GM19193 (cell line): ENCODE results near the gene SAA4.

Experiments
- POLR2A ChIP-seq: IDR thresholded peaks from 4 replicates; pipeline ENCODE4 v1.6.1; 2011; ENCODE audit not compliant: insufficient read depth, insufficient read length; ENCODE audit errors: extremely low read depth

Gene SAA4

GRCh38 chr11:18236664-18237356 lies at the start of gene SAA4:
SAA4 (minus strand) TSS chr11:18236802; CDS start chr11:18235926, 876 bp downstream.
- TF ChIP-seq POLR2A = no peak

- TF ChIP-seq POLR2A = no peak
Measured at GRCh38 chr11:18285841-18286240, 49.2 kb upstream of the SAA4 start.

- no peak for TF ChIP-seq POLR2A
Measured at GRCh38 chr11:18282626-18283025, 46.0 kb upstream of the SAA4 start.

GRCh38 chr11:18280438-18281045 lies 43.9 kb upstream of the SAA4 start:
- no peak for TF ChIP-seq POLR2A

- TF ChIP-seq POLR2A = no peak
Measured at GRCh38 chr11:18277565-18278271, 41.1 kb upstream of the SAA4 start.

- TF ChIP-seq POLR2A = no peak
Measured at GRCh38 chr11:18271206-18271605, 34.6 kb upstream of the SAA4 start.

- no peak for TF ChIP-seq POLR2A
Measured at GRCh38 chr11:18270102-18270501, 33.5 kb upstream of the SAA4 start.

GRCh38 chr11:18265949-18266348 lies 29.3 kb upstream of the SAA4 start, which contains the start of gene SAA1:
SAA1 (plus strand) TSS chr11:18266264; CDS start chr11:18266888, 624 bp downstream.
- no peak for TF ChIP-seq POLR2A

GRCh38 chr11:18264677-18265555 lies 28.3 kb upstream of the SAA4 start:
- TF ChIP-seq POLR2A = no peak

GRCh38 chr11:18264035-18264434 lies 27.4 kb upstream of the SAA4 start:
- no peak for TF ChIP-seq POLR2A

- no peak for TF ChIP-seq POLR2A
Measured at GRCh38 chr11:18261721-18262120, 25.1 kb upstream of the SAA4 start.

- TF ChIP-seq POLR2A = no peak
Measured at GRCh38 chr11:18259259-18259658, 22.7 kb upstream of the SAA4 start.

GRCh38 chr11:18254781-18255361 lies 18.3 kb upstream of the SAA4 start:
- TF ChIP-seq POLR2A = no peak

- no peak for TF ChIP-seq POLR2A
Measured at GRCh38 chr11:18253778-18254338, 17.3 kb upstream of the SAA4 start.
